Mucosa of gallbladder (tissue), 1 donor: ENCODE measurements around the gene VDAC1. TPM values are rescaled to one million over a fixed set of nuclear protein-coding genes. Genes with fewer than 3 reads are reported as not detected.
"Not testable (repeated sequence)": the region's sequence is repeated elsewhere in the genome, so short reads cannot be mapped to it uniquely, and the experiment has no call there.

Source experiments
- DNase-seq: peaks from one replicate; pipeline ENCODE4 v3.0.0-alpha.2; 2020; ENCODE audit warnings: low spot score
- total RNA-seq: library from RNA; stranded (reverse); gene quantifications from one replicate; pipeline ENCODE4 v1.2.1, GENCODE V29; 2021
- donor health status: DM: no; HTN: no; CAD: no.

The VDAC1 gene
- total RNA-seq, 1 donor from 2014 or later: 222 TPM

DNA sequence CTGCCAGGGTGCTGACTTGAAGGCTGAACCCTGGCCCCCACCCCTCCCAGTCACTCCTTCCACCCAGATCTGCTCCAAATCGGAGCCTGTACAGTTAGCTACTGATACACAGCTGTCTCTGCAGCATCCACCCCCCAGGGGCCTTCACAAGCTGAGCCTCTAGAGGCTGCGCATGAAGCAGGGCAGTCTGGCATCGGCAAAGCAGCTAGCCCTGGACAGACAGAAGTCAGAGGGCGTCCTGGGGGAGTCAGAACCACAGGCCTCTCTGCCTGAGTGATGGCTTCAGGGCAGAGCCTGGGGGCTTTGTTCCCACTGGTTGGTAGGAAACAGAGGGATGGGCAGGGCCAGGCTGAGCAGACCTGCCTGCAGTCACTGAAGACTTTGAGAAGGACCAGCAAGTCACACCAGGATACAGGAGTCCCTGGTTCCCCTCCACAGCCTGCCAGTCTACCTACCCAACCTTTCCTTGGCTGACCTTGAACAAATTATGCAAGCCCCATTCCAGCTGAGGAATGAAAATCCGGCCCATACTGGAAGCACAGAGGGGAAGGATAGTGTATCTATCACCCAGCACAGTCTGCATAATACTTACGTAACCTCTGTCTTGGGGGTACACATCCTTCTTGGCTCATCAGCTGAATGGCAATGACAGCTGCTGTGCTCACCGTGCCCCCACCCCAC is 8.8 kb downstream of the VDAC1 start:
- DNase-seq: no peak

- no peak for DNase-seq
Measured at GRCh38 chr5:133995341-133995740, 9.4 kb downstream of the VDAC1 start.

GRCh38 chr5:133994990-133995333 is 9.8 kb downstream of the VDAC1 start:
- no peak for DNase-seq

DNA sequence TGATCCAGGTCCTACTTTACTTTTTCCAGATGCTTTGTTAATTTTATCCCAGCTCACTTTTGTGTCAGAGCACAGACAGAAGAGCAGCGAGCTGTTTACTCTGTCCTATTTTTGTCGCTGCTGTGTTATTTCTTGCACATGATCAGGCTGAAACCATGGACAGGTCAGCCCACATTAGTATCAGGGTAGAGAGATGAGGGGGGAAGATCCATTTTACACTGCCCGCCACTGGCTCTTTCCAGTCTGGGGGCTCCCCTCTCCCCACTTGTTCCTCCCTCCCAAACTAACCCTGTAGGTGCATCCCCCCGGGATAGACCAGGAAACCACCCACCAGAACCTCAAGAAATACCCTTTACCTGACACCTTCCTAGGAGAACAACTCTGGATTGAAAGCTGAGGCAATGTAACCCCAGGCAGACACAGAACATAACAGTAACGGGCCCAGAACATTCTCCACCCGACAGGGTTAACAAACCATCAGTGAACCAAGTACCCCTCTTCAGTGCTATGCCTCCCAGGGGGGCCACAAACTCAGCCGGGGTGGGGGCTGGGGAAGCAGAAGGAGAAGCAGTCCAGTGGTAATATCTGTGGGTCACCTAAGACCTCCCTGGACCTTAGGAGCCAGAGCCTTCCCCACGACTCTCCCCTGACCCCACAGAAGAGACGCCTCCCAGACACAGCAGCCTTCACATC is 10.3 kb downstream of the VDAC1 start:
- no peak for DNase-seq

DNA sequence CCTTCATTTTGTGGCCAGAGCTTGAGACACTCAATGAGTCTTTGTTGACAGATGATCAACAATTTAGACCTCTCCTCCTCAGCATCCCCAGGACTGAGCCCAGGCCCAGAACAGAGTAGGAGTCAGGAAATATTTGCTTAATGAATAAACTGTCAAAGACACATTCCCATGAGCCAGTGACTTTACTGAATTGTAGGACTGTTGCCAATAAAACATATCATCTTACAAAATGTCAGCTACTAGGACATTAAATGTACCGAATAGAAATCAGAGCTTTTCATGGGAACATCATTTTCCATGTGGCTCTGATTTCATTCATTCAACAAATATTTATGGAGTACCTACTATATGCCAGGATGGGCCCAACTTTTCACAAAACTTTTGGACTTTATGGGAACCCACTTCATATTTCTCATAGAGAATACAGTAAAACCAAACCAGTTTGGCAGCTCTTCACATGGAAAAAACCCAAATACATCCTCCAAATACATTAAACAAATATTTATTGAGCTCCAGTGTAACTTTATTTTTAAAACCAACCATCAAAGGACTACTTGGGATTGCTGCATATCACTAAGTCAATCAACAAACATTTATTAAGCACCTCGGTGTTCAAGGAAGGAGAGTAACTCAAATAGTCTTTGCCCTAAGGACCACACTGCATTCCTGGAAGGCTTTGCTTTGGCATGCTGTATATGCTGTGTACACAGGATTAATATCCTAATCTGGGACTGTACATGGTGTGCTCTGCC is 11.4 kb downstream of the VDAC1 start:
- DNase-seq: no peak

DNA sequence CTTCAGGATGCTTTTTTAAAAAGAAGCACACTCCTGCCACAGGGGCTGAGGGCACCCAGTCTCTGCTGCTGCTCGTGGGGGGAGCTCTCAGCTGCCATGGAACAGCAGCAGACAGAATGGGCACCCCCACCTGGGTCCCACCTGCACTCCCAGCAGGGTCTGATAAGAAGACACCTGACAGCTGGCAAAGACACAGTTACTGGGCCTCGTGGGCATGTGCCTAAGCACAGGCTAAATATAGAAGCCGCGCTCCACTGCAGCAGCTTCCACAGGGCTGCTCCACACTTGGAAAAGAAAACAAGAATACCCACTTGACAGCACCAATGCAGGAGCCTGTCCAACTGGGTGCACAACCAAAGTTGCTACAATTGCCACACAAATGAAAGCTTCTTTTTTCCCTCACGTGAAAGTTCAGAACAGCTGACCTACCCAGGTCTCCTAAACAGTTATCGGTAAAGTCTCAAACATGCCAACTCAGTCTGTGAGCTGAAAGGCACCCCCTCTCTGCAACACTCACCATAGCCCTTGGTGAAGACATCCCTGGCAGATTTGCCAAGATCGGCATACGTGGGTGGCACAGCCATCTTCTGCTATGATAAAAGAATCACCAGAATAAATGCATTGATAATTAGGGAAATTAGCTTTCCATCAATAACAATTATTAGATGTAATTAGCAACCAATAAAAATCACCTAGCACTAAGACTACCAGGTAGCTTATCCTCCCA is 12.2 kb downstream of the VDAC1 start:
- no peak for DNase-seq

- no peak for DNase-seq
Measured at GRCh38 chr5:133991171-133991910, 13.4 kb downstream of the VDAC1 start.

- DNase-seq: no peak
Measured at GRCh38 chr5:133990396-133990795, 14.4 kb downstream of the VDAC1 start.

DNA sequence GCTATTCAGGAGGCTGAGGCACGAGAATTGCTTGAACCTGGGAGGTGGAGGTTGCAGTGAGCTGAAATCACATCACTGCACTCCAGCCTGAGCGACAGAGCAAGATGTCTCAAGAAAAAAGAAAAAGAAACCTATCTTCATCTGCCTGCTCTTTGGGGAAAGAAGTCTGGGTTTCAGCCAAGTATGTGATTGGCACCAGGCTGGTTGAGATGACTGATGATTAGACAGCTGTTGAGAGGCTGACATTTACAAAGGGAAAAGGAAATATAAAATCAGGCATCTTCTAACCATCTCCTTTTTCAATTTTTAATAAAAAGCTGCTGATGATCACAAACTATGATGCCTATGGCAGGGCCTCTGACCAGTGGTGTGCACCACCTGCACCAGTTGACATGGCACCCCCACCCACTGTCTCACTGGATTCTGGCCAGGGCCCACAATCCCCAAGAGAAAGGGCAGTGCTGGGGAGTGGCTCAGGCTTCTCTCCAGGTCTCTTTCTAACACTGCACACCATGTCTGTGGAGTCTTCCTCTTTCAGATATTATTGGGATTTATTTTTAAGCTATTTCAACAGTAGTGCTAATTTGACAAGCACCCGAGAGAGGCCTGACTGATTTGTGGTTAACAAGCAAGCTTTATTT is 19.1 kb downstream of the VDAC1 start:
- DNase-seq: no peak

GRCh38 chr5:133983674-133984073 is 21.1 kb downstream of the VDAC1 start:
- DNase-seq: no peak

- DNase-seq: no peak
Measured at GRCh38 chr5:133981714-133982113, 23.1 kb downstream of the VDAC1 start.

DNA sequence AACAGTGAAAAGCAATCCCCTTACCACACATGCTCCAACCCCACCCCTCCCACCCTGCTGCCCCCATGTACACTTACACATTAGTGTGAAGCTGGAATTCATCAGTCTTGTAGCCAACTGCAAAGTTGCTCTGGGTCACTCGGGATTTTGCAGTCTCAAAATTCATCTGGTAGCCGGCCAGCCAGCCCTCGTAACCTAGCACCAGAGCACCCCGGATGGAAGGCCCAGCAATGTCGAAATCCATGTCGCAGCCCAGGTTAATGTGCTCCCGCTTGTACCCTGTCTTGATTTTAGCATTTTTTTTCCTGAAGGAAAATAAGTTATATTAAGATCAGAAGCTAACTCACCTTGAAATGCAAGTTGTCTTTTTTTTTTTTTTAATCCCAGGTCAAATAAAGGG is 24.1 kb downstream of the VDAC1 start:
- no peak for DNase-seq

DNA sequence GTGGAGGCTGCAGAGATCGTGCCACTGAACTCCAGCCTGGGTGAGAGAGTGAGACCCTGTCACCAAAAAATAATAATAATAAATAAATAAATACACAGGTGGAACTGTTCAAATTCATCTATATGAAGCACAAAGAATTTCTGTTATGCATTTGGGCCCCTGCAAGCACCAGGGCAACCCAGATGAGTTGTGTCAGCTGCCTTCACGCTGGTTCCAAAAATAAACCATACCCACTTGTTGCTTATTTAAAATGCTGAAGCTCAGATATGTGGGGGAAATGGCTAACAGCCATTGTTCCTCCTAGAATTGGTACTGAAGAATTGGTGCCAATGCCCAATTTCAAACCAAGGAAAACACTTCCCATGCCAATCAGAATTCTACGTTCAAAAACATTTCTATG is 25.8 kb downstream of the VDAC1 start:
- DNase-seq: no peak

GRCh38 chr5:133977858-133978257 is 26.9 kb downstream of the VDAC1 start:
- no peak for DNase-seq

DNA sequence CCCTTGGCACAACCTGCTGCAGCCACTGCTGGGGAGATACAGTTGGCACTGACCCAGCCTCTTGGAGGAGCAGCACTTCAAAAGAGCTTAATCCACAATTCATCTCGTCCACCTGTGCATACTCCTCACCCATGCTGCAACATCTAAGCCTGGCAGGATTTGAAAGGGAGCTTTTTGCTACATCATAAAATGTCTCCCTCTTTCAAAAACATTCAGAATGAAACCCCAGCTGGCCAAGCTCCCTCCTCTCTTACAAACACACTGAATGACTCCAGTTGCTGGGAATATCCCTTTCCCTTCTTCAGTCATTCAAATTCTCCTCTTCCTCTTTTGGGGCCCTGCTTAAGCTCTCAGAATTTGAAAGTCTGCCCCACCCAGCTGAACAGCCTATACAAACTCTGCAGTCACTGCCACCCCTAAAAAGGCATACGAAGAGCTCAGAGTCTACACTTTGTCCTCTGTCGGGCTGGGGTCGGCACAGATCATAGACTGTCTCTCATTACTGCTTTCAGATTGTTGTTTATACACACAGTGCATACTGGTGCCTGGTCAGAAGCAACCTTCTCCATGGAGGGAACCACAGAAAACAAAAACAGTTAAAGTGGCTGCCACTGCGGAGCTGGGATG is 27.5 kb downstream of the VDAC1 start:
- no peak for DNase-seq

DNA sequence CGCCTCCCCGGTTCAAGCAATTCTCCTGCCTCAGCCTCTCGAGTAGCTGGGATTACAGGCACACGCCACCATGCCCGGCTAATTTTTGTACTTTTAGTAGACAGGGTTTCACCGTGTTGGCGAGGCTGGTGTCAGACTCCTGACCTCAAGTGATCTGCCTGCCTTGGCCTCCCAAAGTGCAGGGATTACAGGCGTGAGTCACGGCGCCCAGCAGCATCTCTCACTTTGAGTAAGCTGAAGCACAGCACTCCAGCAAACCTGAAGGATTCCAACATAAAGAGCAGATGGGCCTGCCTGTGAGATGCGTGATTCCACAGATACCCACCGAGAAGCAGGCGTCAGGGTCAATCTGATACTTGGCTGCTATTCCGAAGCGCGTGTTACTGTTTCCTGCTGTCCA is 29.2 kb downstream of the VDAC1 start:
- DNase-seq: not testable (repeated sequence)

- DNase-seq: no peak
Measured at GRCh38 chr5:133974142-133974541, 30.6 kb downstream of the VDAC1 start.

DNA sequence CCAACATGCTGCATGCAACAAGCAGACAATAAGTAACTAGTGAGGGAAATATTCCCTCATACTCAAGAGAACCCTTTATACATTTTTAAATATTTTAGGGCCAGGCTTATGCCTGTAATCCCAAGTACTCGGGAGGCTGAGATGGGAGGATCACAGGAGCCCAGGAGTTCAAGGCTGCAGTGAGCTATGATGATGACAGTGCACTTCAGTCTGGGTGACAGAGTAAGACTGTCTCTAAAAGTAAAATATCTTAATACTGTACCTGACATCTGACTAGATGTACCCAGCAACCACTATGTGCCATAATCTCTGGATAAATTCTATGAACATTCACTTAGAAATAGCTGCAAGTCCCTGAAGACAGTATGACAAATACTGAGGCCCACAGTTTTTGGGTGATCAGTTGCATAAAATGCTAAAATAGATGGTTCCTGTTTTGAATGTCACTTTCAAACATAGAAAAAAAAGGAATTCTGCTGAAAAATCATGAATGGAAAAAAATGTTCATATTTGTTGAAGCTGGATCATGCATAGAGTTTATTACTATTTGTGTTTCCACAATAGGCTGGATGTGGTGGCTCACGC is 34.4 kb downstream of the VDAC1 start:
- no peak for DNase-seq

GRCh38 chr5:133969654-133970324 is 35.0 kb downstream of the VDAC1 start:
- DNase-seq: no peak
